PFSK-1 (cell line): Measurements from ENCODE around the gene CPA2.

Experiments
- FOXP2 ChIP-seq: optimal IDR thresholded peaks from 2 replicates; pipeline ENCODE3; 2011; ENCODE audit warnings: borderline replicate concordance, control low read depth, inconsistent platforms; ENCODE audit not compliant: insufficient read depth; ENCODE audit errors: extremely low read length, extremely low read depth
- POLR2AphosphoS5 ChIP-seq: IDR thresholded peaks from 2 replicates; pipeline ENCODE4 v1.6.1; 2012; ENCODE audit warnings: low read depth, mild to moderate bottlenecking, control low read depth, low read length, moderate library complexity
- SIN3A ChIP-seq: IDR thresholded peaks from 2 replicates; pipeline ENCODE4 v1.6.1; 2012; ENCODE audit warnings: mild to moderate bottlenecking, low read length, moderate library complexity, borderline replicate concordance; ENCODE audit not compliant: insufficient read depth
- TAF1 ChIP-seq: IDR thresholded peaks from 2 replicates; pipeline ENCODE4 v1.6.1; 2012; ENCODE audit warnings: low read length, control low read depth, borderline replicate concordance; ENCODE audit not compliant: insufficient read depth
- TF ChIP-seq, protein P1 (sequence below), 2 experiments: IDR thresholded peaks; 2 replicates each; pipeline versions ENCODE4 v1.6.1 to v1.8.0; 2011 to 2012; ENCODE audit warnings: low read depth in 2 of 2, low read length in 2 of 2, control low read depth in 1 of 2, inconsistent platforms in 1 of 2, mild to moderate bottlenecking in 1 of 2, moderate library complexity in 1 of 2; ENCODE audit not compliant: insufficient read depth in 1 of 2

Gene CPA2

DNA sequence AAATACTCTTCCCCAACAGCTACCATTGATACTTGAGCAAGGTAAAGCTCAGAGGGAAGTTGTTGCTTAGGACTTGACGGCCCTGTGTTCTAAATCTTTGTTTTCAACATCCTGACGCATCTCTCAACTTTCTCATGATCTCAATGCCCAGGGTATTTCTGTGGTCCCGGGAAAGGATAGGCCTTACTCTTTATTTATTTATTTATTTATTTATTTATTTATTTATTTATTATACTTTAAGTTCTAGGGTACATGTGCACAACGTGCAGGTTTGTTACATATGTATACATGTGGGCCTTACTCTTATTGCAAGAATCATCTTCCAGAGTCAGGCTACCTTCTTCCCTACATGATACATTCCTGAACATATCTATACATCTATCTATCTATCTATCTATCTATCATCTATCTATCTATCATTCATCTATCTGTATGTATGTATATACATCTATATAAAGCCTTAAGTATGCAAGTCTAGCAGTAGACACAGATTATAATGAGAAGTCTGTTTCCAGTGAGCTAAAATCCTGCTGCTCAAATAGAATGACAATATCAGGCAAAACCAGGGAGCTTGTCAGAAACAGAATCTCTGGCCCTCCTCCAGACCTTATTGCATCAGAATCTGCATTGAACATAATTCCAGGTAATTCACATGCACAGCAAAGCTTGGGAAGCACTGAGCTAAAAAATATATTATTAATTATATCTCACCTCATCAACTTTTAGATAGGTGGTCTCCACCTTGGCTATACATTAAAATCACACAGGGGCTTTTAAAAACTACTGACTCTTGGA, 65.8 kb downstream of the CPA2 start:
- TF ChIP-seq, protein P1, sequence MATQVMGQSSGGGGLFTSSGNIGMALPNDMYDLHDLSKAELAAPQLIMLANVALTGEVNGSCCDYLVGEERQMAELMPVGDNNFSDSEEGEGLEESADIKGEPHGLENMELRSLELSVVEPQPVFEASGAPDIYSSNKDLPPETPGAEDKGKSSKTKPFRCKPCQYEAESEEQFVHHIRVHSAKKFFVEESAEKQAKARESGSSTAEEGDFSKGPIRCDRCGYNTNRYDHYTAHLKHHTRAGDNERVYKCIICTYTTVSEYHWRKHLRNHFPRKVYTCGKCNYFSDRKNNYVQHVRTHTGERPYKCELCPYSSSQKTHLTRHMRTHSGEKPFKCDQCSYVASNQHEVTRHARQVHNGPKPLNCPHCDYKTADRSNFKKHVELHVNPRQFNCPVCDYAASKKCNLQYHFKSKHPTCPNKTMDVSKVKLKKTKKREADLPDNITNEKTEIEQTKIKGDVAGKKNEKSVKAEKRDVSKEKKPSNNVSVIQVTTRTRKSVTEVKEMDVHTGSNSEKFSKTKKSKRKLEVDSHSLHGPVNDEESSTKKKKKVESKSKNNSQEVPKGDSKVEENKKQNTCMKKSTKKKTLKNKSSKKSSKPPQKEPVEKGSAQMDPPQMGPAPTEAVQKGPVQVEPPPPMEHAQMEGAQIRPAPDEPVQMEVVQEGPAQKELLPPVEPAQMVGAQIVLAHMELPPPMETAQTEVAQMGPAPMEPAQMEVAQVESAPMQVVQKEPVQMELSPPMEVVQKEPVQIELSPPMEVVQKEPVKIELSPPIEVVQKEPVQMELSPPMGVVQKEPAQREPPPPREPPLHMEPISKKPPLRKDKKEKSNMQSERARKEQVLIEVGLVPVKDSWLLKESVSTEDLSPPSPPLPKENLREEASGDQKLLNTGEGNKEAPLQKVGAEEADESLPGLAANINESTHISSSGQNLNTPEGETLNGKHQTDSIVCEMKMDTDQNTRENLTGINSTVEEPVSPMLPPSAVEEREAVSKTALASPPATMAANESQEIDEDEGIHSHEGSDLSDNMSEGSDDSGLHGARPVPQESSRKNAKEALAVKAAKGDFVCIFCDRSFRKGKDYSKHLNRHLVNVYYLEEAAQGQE (IDR thresholded peaks at IDR 0.05; ENCODE audit: insufficient read depth in 1 of 2, low read depth in 2 of 2, low read length in 2 of 2), result no peak
- TF ChIP-seq TAF1 (no peak), POLR2AphosphoS5 (no peak), FOXP2 (no peak), SIN3A (no peak)

- TF ChIP-seq POLR2AphosphoS5, result no peak
- no peak for TF ChIP-seq TAF1
- TF ChIP-seq, protein P1 (IDR thresholded peaks at IDR 0.05; ENCODE audit: insufficient read depth in 1 of 2, low read depth in 2 of 2, low read length in 2 of 2), result no peak
- no peak for TF ChIP-seq SIN3A
- TF ChIP-seq FOXP2, result no peak
Observed at GRCh38 chr7:130333832-130334231, 67.2 kb downstream of the CPA2 start.

DNA sequence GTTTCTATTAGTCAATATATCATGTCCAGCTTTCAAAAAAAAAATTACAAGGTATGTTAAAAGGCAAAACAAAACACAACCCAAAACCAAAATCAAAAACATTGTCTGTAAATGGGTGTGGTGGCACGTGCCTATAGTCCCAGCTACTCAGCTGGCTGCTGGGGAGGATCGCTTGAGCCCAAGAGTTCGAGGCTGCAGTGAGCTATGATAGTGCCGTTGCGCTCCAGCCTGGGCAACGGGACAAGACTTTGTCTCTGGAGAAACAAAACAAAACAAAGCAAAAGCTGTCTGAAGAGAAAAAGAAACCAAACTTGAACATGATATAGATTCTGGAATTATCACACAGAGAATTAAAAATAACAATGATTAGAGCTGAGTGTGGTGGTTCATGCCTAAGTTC, 67.6 kb downstream of the CPA2 start:
- no peak for TF ChIP-seq FOXP2
- TF ChIP-seq, protein P1 (IDR thresholded peaks at IDR 0.05; ENCODE audit: insufficient read depth in 1 of 2, low read depth in 2 of 2, low read length in 2 of 2), result no peak
- TF ChIP-seq TAF1, result no peak
- no peak for TF ChIP-seq SIN3A
- no peak for TF ChIP-seq POLR2AphosphoS5

- TF ChIP-seq, protein P1 (IDR thresholded peaks at IDR 0.05; ENCODE audit: insufficient read depth in 1 of 2, low read depth in 2 of 2, low read length in 2 of 2), result no peak
- no peak for TF ChIP-seq POLR2AphosphoS5
- TF ChIP-seq TAF1, result no peak
Observed at GRCh38 chr7:130337410-130337971, 70.8 kb downstream of the CPA2 start.
